Loucy (cell line): ENCODE data around the gene AKT1.

Experiments used
- EZH2phosphoT487 ChIP-seq: fragments of 200-600 bp; IDR thresholded peaks from 2 replicates; pipeline ENCODE4 v1.6.1; 2018; ENCODE audit warnings: antibody characterized with exemption, mild to moderate bottlenecking, moderate library complexity, borderline replicate concordance
- TF ChIP-seq, protein P1 (sequence below): fragments of 200-600 bp; sonication (generic); conservative IDR thresholded peaks from 2 replicates; pipeline ENCODE4 v1.5.1; 2014; ENCODE audit warnings: mild to moderate bottlenecking, antibody characterized with exemption, low read length

DNA sequence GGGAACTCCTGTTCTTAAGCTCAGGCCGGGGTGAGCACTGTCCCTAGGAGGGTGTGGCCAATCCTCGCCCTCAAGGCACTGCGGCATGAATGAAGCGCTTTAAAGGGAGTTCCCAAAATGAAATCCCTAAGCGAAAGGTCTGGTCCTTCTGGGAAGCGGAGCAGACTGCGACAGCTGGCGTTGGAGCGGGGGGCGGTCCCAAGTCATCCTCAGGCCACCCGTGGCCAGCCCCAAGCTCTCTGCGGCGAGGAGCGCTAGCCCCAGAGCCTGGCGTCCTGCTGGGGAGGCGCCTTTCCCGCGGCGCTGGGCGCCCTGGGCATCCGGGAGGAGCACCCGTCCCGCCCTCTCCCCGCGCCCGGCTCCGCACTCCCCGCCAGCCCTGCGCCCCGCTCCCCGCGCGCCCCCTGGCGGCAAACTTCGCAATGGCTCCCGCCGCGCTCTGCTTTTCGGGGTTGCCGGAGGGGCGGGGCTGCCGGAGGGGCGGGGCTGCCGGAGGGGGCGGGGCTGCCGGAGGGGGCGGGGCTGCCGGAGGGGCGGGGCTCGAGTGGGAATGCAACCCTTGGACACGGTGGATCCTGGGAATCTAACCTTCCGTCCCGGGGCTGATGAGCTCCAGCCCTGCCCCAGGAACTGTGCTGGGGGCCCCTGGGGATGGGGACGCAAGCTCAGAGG lies 30.8 kb upstream of the AKT1 start:
- TF ChIP-seq, protein P1, sequence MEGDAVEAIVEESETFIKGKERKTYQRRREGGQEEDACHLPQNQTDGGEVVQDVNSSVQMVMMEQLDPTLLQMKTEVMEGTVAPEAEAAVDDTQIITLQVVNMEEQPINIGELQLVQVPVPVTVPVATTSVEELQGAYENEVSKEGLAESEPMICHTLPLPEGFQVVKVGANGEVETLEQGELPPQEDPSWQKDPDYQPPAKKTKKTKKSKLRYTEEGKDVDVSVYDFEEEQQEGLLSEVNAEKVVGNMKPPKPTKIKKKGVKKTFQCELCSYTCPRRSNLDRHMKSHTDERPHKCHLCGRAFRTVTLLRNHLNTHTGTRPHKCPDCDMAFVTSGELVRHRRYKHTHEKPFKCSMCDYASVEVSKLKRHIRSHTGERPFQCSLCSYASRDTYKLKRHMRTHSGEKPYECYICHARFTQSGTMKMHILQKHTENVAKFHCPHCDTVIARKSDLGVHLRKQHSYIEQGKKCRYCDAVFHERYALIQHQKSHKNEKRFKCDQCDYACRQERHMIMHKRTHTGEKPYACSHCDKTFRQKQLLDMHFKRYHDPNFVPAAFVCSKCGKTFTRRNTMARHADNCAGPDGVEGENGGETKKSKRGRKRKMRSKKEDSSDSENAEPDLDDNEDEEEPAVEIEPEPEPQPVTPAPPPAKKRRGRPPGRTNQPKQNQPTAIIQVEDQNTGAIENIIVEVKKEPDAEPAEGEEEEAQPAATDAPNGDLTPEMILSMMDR = peak; percentile 53
- TF ChIP-seq EZH2phosphoT487 = no peak
